ENCODE results near the gene UNG. TPM values are rescaled to one million over a fixed set of nuclear protein-coding genes. Genes with fewer than 3 reads are reported as not detected.

Gene UNG
- total and polyA plus RNA-seq, 2 of the 8 experiments (the other 6 are each of a cell fraction or from before 2014, with no cell fraction given), result 71.6 to 163 TPM

- Histone ChIP-seq H2BK20ac (ENCODE audit: low read length) (no peak overlapping the region), H2AK5ac (ENCODE audit: low read depth, low read length) (no peak overlapping the region), H3K36me3 (ENCODE audit: control insufficient read depth in 2 of 4, insufficient read depth in 4 of 4, low read length in 3 of 4) (no peaks in the 10 kb centered on the region), H3K23ac (ENCODE audit: insufficient read length) (no peak overlapping the region), H3K4me2 (ENCODE audit: insufficient read depth in 1 of 2, low read depth in 2 of 2, low read length in 2 of 2) (no peak overlapping the region), H3K14ac (ENCODE audit: insufficient read length) (no peak overlapping the region), H3K27me3 (replicated peaks in 1 of 4; ENCODE audit: control insufficient read depth in 3 of 4, extremely low read depth in 1 of 4, insufficient read depth in 3 of 4, low read length in 3 of 4) (no peaks in the 10 kb centered on the region), H4K8ac (ENCODE audit: extremely low read depth, insufficient read depth, low read length) (no peak overlapping the region), H3K9ac (replicated peaks in 1 of 4; ENCODE audit: extremely low read depth in 1 of 4, low read depth in 3 of 4, low read length in 3 of 4) (no peak overlapping the region), H3K23me2 (ENCODE audit: low read depth, low read length) (no peaks in the 10 kb centered on the region), H3K9me3 (ENCODE audit: insufficient read depth in 2 of 2, low read depth in 1 of 2, low read length in 1 of 2) (no peaks in the 10 kb centered on the region; a peak in 1 of 4 replicates), H3K4ac (replicated peaks; ENCODE audit: insufficient read length, low read depth, low read length) (no peak overlapping the region), H3K79me2 (ENCODE audit: control insufficient read depth in 1 of 2, insufficient read depth in 2 of 2, low read length in 2 of 2) (no peaks in the 10 kb centered on the region), H2BK15ac (ENCODE audit: low read length) (no peak overlapping the region), H3K18ac (ENCODE audit: extremely low read depth, low read length) (no peak overlapping the region), H2AFZ (ENCODE audit: low read length) (no peak overlapping the region), H2BK12ac (ENCODE audit: low read depth, low read length) (no peak overlapping the region), H4K91ac (replicated peaks; ENCODE audit: insufficient read length, low read length) (no peak overlapping the region), H3K27ac (ENCODE audit: low read depth, low read length) (no peak overlapping the region), H3K4me1 (replicated peaks in 1 of 4; ENCODE audit: control insufficient read depth in 3 of 4, insufficient read depth in 4 of 4, low read length in 3 of 4) (no peaks in the 10 kb centered on the region), H3K79me1 (ENCODE audit: low read depth, low read length) (no peaks in the 10 kb centered on the region), H4K20me1 (replicated peaks in 1 of 2; ENCODE audit: control insufficient read depth in 1 of 2, insufficient read depth in 2 of 2, low read length in 2 of 2) (no peaks in the 10 kb centered on the region), H4K5ac (ENCODE audit: insufficient read length, low read depth, low read length) (no peak overlapping the region), H2BK120ac (replicated peaks; ENCODE audit: low read depth, low read length) (no peak overlapping the region), H2BK5ac (ENCODE audit: low read depth, low read length) (no peak overlapping the region), H3K4me3 (ENCODE audit: extremely low read depth in 1 of 4, insufficient read depth in 2 of 4, low read depth in 3 of 4, low read length in 4 of 4) (no peak overlapping the region), H3K56ac (replicated peaks; ENCODE audit: insufficient read length, low read depth, low read length) (no peak overlapping the region)
- ChIA-PET POLR2A (ENCODE audit: partially characterized antibody) (interaction anchor here (1.1 to 1.2 kb wide), 2 partner anchors 9 to 37 kb away, joined by 5 read pairs; no protein-coding TSS in a partner anchor), CTCF (ENCODE audit: partially characterized antibody) (interaction anchor here (0.5 to 0.6 kb wide), 2 partner anchors 494 to 1449 kb away, joined by 3 read pairs; no protein-coding TSS in a partner anchor)
- 81% methylated on average over 3 of the region's 4 CpGs; no CpG with 5 or more reads in 1 of the 2 experiments for WGBS, 2 experiments (ENCODE audit: extremely low coverage in 1 of 2, insufficient coverage in 1 of 2, insufficient read length in 1 of 2, insufficient replicate concordance in 2 of 2, low coverage in 1 of 2, low lambda C conversion rate in 2 of 2, missing lambda C conversion rate in 1 of 2)
- DNase-seq (ENCODE audit: low read depth in 1 of 2, low spot score in 2 of 2) (no peak), FAIRE-seq (no peak)
- TF ChIP-seq BRCA1 (IDR thresholded peaks at IDR 0.05; ENCODE audit: low read depth, low read length), result no peak
- no peak for TF ChIP-seq EZH2 (IDR thresholded peaks at IDR 0.05; ENCODE audit: low read depth, low read length, severe bottlenecking)
- no peak for TF ChIP-seq RXRA (IDR thresholded peaks at IDR 0.05; ENCODE audit: insufficient read depth, low read depth, low read length)
- TF ChIP-seq BACH1 (IDR thresholded peaks at IDR 0.05; ENCODE audit: low read length), result no peak
- no peak for TF ChIP-seq YY1 (IDR thresholded peaks at IDR 0.05; ENCODE audit: low read depth, low read length)
- TF ChIP-seq HDAC6 (IDR thresholded peaks at IDR 0.05; ENCODE audit: low read depth, low read length), result no peak
- TF ChIP-seq, protein P1, sequence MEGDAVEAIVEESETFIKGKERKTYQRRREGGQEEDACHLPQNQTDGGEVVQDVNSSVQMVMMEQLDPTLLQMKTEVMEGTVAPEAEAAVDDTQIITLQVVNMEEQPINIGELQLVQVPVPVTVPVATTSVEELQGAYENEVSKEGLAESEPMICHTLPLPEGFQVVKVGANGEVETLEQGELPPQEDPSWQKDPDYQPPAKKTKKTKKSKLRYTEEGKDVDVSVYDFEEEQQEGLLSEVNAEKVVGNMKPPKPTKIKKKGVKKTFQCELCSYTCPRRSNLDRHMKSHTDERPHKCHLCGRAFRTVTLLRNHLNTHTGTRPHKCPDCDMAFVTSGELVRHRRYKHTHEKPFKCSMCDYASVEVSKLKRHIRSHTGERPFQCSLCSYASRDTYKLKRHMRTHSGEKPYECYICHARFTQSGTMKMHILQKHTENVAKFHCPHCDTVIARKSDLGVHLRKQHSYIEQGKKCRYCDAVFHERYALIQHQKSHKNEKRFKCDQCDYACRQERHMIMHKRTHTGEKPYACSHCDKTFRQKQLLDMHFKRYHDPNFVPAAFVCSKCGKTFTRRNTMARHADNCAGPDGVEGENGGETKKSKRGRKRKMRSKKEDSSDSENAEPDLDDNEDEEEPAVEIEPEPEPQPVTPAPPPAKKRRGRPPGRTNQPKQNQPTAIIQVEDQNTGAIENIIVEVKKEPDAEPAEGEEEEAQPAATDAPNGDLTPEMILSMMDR (IDR thresholded peaks at IDR 0.05; ENCODE audit: control extremely low read depth in 1 of 3, insufficient read depth in 1 of 3, low read depth in 1 of 3, low read length in 3 of 3), result no peak
- no peak for TF ChIP-seq KDM5A (IDR thresholded peaks at IDR 0.05; ENCODE audit: low read length)
- TF ChIP-seq EGR1 (IDR thresholded peaks at IDR 0.05; ENCODE audit: borderline replicate concordance, low read depth, low read length), result no peak
- TF ChIP-seq KDM1A (IDR thresholded peaks at IDR 0.05; ENCODE audit: borderline replicate concordance, low read length), result no peak
- no peak for TF ChIP-seq SP4 (IDR thresholded peaks at IDR 0.05; ENCODE audit: low read length)
- no peak for TF ChIP-seq CTBP2 (IDR thresholded peaks at IDR 0.05; ENCODE audit: borderline replicate concordance, insufficient read depth, insufficient read length, low read length)
- TF ChIP-seq SRF (IDR thresholded peaks at IDR 0.05; ENCODE audit: low read depth, low read length), result no peak
Observed at GRCh38 chr12:109140560-109140959, 43.2 kb downstream of the UNG start.
